ENCODE results near the gene SH3GL3. TPM values are rescaled to one million over a fixed set of nuclear protein-coding genes. Genes with fewer than 3 reads are reported as not detected.

Gene SH3GL3
- total RNA-seq, 1 donor from 2014 or later, result not detected

DNA sequence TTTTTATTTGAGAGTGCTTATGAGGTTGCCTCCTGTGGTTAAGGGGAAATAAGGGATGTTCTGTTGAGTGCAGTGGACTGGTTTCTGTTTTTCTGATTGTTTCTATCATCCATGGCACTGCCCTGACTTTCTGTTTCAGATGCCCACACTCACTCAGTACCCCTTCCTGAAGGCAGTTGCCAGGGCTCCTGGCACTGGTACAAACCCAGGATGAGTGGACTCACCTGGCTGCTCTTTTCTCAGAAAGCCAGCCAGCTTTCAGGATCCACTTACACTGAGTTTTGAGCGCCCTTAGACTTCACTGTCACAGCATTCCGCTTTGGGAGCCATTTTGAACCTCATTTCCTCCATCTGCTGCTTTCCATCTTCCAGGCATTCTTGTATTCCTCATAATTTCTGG, 150.9 kb downstream of the SH3GL3 start:
- Mint-ChIP-seq H3K4me3 (ENCODE audit: unreplicated experiment) (no peak overlapping the region), H3K36me3 (ENCODE audit: low read depth) (no peaks in the 10 kb centered on the region), H3K4me1 (ENCODE audit: low read depth) (no peaks in the 10 kb centered on the region), H3K9me3 (ENCODE audit: low read depth) (peaks cover 24% of the 10 kb centered on the region), H3K27me3 (ENCODE audit: low read depth) (no peaks in the 10 kb centered on the region), H3K27ac (ENCODE audit: unreplicated experiment) (no peak overlapping the region)
- TF ChIP-seq, protein P1, sequence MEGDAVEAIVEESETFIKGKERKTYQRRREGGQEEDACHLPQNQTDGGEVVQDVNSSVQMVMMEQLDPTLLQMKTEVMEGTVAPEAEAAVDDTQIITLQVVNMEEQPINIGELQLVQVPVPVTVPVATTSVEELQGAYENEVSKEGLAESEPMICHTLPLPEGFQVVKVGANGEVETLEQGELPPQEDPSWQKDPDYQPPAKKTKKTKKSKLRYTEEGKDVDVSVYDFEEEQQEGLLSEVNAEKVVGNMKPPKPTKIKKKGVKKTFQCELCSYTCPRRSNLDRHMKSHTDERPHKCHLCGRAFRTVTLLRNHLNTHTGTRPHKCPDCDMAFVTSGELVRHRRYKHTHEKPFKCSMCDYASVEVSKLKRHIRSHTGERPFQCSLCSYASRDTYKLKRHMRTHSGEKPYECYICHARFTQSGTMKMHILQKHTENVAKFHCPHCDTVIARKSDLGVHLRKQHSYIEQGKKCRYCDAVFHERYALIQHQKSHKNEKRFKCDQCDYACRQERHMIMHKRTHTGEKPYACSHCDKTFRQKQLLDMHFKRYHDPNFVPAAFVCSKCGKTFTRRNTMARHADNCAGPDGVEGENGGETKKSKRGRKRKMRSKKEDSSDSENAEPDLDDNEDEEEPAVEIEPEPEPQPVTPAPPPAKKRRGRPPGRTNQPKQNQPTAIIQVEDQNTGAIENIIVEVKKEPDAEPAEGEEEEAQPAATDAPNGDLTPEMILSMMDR (IDR thresholded peaks at IDR 0.05), result no peak
- DNase-seq (ENCODE audit: low spot score), result no peak

DNA sequence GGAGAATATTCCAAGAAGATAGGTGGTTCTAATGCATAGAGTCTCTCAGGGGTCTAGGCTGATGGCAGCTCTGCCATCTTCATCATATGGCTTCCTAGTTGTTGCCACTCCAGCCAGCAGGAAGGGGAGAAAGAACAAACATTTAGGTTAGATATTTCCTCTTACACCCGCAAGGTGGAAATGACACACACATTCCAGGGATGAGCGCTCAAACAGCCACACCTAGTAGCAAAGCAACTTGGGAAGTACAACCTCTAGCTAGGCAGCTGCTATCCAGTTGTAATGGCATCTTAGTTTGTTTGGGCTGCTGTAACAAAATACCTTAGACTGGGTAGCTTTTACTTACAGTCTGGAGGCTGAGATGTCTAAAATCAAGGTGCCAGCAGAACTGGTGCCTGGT, 154.9 kb downstream of the SH3GL3 start:
- peaks cover 24% of the 10 kb centered on the region for H3K9me3 Mint-ChIP-seq (ENCODE audit: low read depth)

DNA sequence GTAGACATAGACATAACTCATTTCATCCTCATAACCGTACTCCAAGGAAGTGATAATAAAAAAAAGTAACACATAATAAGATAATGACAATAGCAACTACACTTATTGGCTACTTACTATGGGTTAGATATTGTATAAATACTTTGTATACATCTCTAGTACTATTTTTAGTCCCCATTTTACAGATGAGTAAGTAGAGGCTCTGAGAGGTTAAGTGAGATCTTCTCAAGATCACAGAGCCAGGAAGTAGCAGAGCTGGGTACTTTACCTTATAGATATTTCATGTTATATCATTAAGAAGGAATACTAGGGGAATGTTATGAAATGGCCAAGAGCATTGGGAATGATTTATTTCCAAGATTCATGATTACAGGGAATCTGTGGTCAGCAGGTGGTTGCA, 157.4 kb downstream of the SH3GL3 start:
- no peak for DNase-seq (ENCODE audit: low spot score)
- Mint-ChIP-seq H3K36me3 (ENCODE audit: low read depth) (no peaks in the 10 kb centered on the region), H3K9me3 (ENCODE audit: low read depth) (peaks cover 19% of the 10 kb centered on the region), H3K4me1 (ENCODE audit: low read depth) (peaks cover 8% of the 10 kb centered on the region), H3K27me3 (ENCODE audit: low read depth) (peaks cover 2% of the 10 kb centered on the region), H3K4me3 (ENCODE audit: unreplicated experiment) (no peak overlapping the region), H3K27ac (ENCODE audit: unreplicated experiment) (no peak overlapping the region)
- TF ChIP-seq, protein P1 (IDR thresholded peaks at IDR 0.05), result no peak

More for the DNA sequence above, 154.9 kb downstream of the SH3GL3 start:
- Mint-ChIP-seq H3K27ac (ENCODE audit: unreplicated experiment) (no peak overlapping the region), H3K4me3 (ENCODE audit: unreplicated experiment) (no peak overlapping the region), H3K27me3 (ENCODE audit: low read depth) (peaks cover 2% of the 10 kb centered on the region), H3K4me1 (ENCODE audit: low read depth) (peaks cover 8% of the 10 kb centered on the region), H3K36me3 (ENCODE audit: low read depth) (no peaks in the 10 kb centered on the region)
- TF ChIP-seq, protein P1 (IDR thresholded peaks at IDR 0.05), result no peak
- no peak for DNase-seq (ENCODE audit: low spot score)

DNA sequence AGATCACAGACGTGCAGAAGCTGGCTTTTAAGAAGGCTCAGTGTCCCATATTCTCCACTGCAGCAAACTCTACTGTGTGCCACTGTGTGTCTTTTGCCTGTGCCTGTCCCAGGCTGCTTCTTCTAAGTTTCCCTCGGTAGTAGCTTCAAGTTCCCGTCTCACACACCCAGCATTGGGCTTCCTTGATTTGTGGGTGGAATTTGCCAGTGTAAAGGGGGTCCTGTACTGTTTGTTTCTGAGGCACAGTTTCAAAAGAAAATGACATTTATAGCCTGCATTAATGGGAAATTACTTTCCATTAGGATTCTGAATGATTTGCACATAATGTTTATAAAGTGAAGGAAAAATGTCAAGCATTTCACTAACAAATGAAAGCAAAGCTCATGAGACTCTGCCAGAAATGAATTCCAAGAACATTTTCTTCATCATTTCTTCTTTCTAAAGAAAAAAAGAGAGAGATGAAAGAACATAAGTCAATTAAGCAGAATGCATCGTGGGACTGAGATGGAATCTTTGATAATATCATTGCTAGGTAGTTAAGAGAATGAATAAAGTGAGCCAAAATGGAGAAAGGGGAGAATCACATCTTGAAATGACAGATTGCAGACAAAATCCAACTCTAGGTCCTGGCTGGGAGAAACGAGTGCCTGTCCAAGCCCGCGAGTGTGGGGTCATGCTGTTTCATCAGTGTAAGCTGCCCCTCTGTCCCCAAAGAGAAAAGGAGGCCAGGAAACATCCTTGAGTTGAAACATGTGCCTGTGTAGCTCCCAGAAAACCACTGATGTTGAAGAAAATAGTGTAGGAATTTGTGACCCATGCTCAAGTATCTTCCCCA, 158.2 kb downstream of the SH3GL3 start:
- Mint-ChIP-seq H3K36me3 (ENCODE audit: low read depth) (no peaks in the 10 kb centered on the region), H3K9me3 (ENCODE audit: low read depth) (peaks cover 11% of the 10 kb centered on the region), H3K27ac (ENCODE audit: unreplicated experiment) (no peak overlapping the region), H3K4me3 (ENCODE audit: unreplicated experiment) (no peak overlapping the region), H3K27me3 (ENCODE audit: low read depth) (peaks cover 2% of the 10 kb centered on the region), H3K4me1 (ENCODE audit: low read depth) (peaks cover 8% of the 10 kb centered on the region)
- no peak for DNase-seq (ENCODE audit: low spot score)
- TF ChIP-seq, protein P1 (IDR thresholded peaks at IDR 0.05), result no peak

DNA sequence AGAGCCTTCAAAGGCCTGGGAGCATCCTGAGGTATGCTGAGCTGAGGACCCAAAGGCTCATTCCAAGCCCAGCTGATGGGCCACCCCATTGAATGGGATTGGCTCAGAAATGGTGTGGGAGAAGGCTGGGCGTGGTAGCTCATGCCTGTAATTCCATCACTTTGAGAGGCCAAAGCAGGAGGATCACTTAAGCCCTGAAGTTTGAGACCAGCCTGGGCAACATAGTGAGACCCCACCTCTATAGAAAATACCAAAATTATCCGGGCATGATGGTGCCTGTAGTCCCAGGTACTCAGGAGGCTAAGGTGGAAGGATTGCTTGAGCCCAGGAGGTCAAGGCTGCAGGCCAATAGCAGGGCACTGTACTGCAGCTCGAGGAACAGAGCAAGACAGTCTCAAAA, 163.0 kb downstream of the SH3GL3 start:
- no peak overlapping the region for H3K4me3 Mint-ChIP-seq (ENCODE audit: unreplicated experiment)
- peaks cover 2% of the 10 kb centered on the region for H3K27me3 Mint-ChIP-seq (ENCODE audit: low read depth)
- H3K27ac Mint-ChIP-seq (ENCODE audit: unreplicated experiment), result no peak overlapping the region
- no peaks in the 10 kb centered on the region for H3K9me3 Mint-ChIP-seq (ENCODE audit: low read depth)
- TF ChIP-seq, protein P1 (IDR thresholded peaks at IDR 0.05), result no peak
- DNase-seq (ENCODE audit: low spot score), result no peak
- peaks cover 5% of the 10 kb centered on the region for H3K4me1 Mint-ChIP-seq (ENCODE audit: low read depth)
- H3K36me3 Mint-ChIP-seq (ENCODE audit: low read depth), result no peaks in the 10 kb centered on the region

All from chondrocyte (in vitro differentiated cells).